HEK293 (cell line): ENCODE results near the gene ARHGEF28.

Source experiments
- CTCF ChIA-PET: fragments of 350-600 bp; formaldehyde crosslinking; extraction: SDS; loops from one replicate; lab custom pipeline; 2021; ENCODE audit warnings: antibody characterized with exemption; lab: Yijun Ruan, JAX
- POLR2A ChIA-PET: fragments of 300-600 bp; formaldehyde crosslinking; extraction: SDS; loops from one replicate; lab custom pipeline; 2020; ENCODE audit warnings: antibody characterized with exemption, inconsistent platforms; lab: Yijun Ruan, JAX
- H3K27ac ChIP-seq: fragments of 200-500 bp; sonication (Bioruptor generic); 2 replicates; pipeline ENCODE4 v1.5.1; 2014; ENCODE audit warnings: low read depth, low read length, control low read depth, inconsistent platforms; ENCODE audit errors: extremely low read depth
- H3K36me3 ChIP-seq, 2 experiments: fragments of 200-500 bp in 1 of 2; sonication (Bioruptor generic) in 1 of 2; 1 replicate in 1 of 2; 2 replicates in 1 of 2; pipeline ENCODE4 v1.5.1; 2014 to 2017; ENCODE audit warnings: inconsistent platforms in 2 of 2, low read length in 2 of 2; ENCODE audit not compliant: control insufficient read depth in 2 of 2, insufficient read depth in 1 of 2
- H3K4me1 ChIP-seq: fragments of 200-500 bp; sonication (Bioruptor generic); 2 replicates; pipeline ENCODE4 v1.5.1; 2014; ENCODE audit warnings: mild to moderate bottlenecking, low read length, inconsistent platforms; ENCODE audit not compliant: control insufficient read depth, insufficient read depth
- H3K4me3 ChIP-seq: 2 replicates; pipeline ENCODE4 v1.5.1; 2011; ENCODE audit warnings: low read depth, mild to moderate bottlenecking, control low read depth, low read length, moderate library complexity
- H3K9me3 ChIP-seq: fragments of 200-500 bp; sonication (Bioruptor generic); 2 replicates; pipeline ENCODE4 v1.5.1; 2014; ENCODE audit warnings: low read depth, low read length, inconsistent platforms; ENCODE audit not compliant: control insufficient read depth, insufficient read depth
- CTCF ChIP-seq: fragments of 450-650 bp; formaldehyde crosslinking; IDR thresholded peaks from 2 replicates; pipeline ENCODE4 v1.5.1; 2016; ENCODE audit warnings: missing biosample characterization, missing genetic modification characterization
- GLI4 ChIP-seq: fragments of 450-650 bp; formaldehyde crosslinking; IDR thresholded peaks from 2 replicates; pipeline ENCODE4 v1.5.1; 2016; ENCODE audit warnings: missing biosample characterization, missing genetic modification characterization
- HOXA7 ChIP-seq: sonication (generic); formaldehyde crosslinking; IDR thresholded peaks from 2 replicates; pipeline ENCODE4 v1.8.1; 2022; ENCODE audit warnings: missing genetic modification reagents, borderline replicate concordance
- OVOL3 ChIP-seq: fragments of 450-650 bp; formaldehyde crosslinking; IDR thresholded peaks from 2 replicates; pipeline ENCODE4 v1.5.1; 2016; ENCODE audit warnings: missing biosample characterization, missing genetic modification characterization
- PRDM10 ChIP-seq: fragments of 450-650 bp; formaldehyde crosslinking; IDR thresholded peaks from 2 replicates; pipeline ENCODE4 v1.5.1; 2016; ENCODE audit warnings: missing biosample characterization, missing genetic modification characterization
- SCRT1 ChIP-seq: fragments of 450-650 bp; formaldehyde crosslinking; IDR thresholded peaks from 2 replicates; pipeline ENCODE4 v1.5.1; 2016; ENCODE audit warnings: missing biosample characterization, missing genetic modification characterization, borderline replicate concordance
- SCRT2 ChIP-seq: fragments of 450-650 bp; formaldehyde crosslinking; IDR thresholded peaks from 2 replicates; pipeline ENCODE4 v1.5.1; 2016; ENCODE audit warnings: missing biosample characterization, missing genetic modification characterization
- ZBTB48 ChIP-seq: fragments of 450-650 bp; formaldehyde crosslinking; IDR thresholded peaks from 2 replicates; pipeline ENCODE4 v1.5.1; 2016; ENCODE audit warnings: missing biosample characterization, missing genetic modification characterization
- ZEB2 ChIP-seq: fragments of 450-650 bp; formaldehyde crosslinking; IDR thresholded peaks from 2 replicates; pipeline ENCODE4 v1.5.1; 2016; ENCODE audit warnings: missing biosample characterization, missing genetic modification characterization
- ZNF211 ChIP-seq: fragments of 450-650 bp; formaldehyde crosslinking; IDR thresholded peaks from 2 replicates; pipeline ENCODE4 v1.5.1; 2016; ENCODE audit warnings: low read depth, missing biosample characterization, missing genetic modification characterization
- ZNF248 ChIP-seq: fragments of 450-650 bp; formaldehyde crosslinking; IDR thresholded peaks from 2 replicates; pipeline ENCODE4 v1.5.1; 2017; ENCODE audit warnings: missing biosample characterization, missing genetic modification characterization
- ZNF398 ChIP-seq: fragments of 450-650 bp; formaldehyde crosslinking; IDR thresholded peaks from 2 replicates; pipeline ENCODE4 v1.5.1; 2017; ENCODE audit warnings: missing biosample characterization, missing genetic modification characterization
- ZNF623 ChIP-seq: fragments of 450-650 bp; formaldehyde crosslinking; IDR thresholded peaks from 2 replicates; pipeline ENCODE4 v1.5.1; 2016; ENCODE audit warnings: missing biosample characterization, missing genetic modification characterization
- ZNF654 ChIP-seq: fragments of 450-650 bp; formaldehyde crosslinking; IDR thresholded peaks from 2 replicates; pipeline ENCODE4 v1.5.1; 2016; ENCODE audit warnings: low read depth, missing biosample characterization, missing genetic modification characterization
- ZNF660 ChIP-seq: fragments of 450-650 bp; IDR thresholded peaks from 2 replicates; pipeline ENCODE4 v1.5.1; 2018; ENCODE audit warnings: missing biosample characterization, mild to moderate bottlenecking, missing genetic modification characterization
- ZNF776 ChIP-seq: fragments of 450-650 bp; formaldehyde crosslinking; IDR thresholded peaks from 2 replicates; pipeline ENCODE4 v1.5.0; 2017; ENCODE audit warnings: missing biosample characterization, missing genetic modification characterization, borderline replicate concordance

ARHGEF28 gene

GRCh38 chr5:73902327-73903051, 276.5 kb downstream of the ARHGEF28 start (continued):
- TF ChIP-seq PRDM10 (tag by site-specific recombination) = 0 out of 2 replicates have a peak, but pooled peaks have one; percentile 32
- peak; percentile 69 for TF ChIP-seq CTCF (tag by site-specific recombination)
- TF ChIP-seq ZNF654 (tag by site-specific recombination) = peak; percentile 90
- peak; percentile 71; the same call in 1 of the 2 replicates for TF ChIP-seq ZNF660 (tag by site-specific recombination)

GRCh38 chr5:73903169-73903568, 277.2 kb downstream of the ARHGEF28 start:
- POLR2A ChIA-PET = no interaction called here
- no peak overlapping the region for H3K27ac ChIP-seq
- H3K36me3 ChIP-seq = peaks cover 0 to 4% of the 10 kb centered on the region in 2 experiments; a peak in 1 of 3 replicates
- TF ChIP-seq ZNF248 (no peak), OVOL3 (tag by site-specific recombination) (no peak), SCRT2 (tag by site-specific recombination) (peak; percentile 79), HOXA7 (CRISPR knock-in tag) (no peak), GLI4 (tag by site-specific recombination) (no peak), ZNF623 (tag by site-specific recombination) (no peak), ZBTB48 (tag by site-specific recombination) (no peak), SCRT1 (tag by site-specific recombination) (peak; percentile 54; the same call in 1 of the 2 replicates), ZEB2 (tag by site-specific recombination) (no peak), ZNF776 (tag by site-specific recombination) (no peak), ZNF398 (tag by site-specific recombination) (no peak), ZNF211 (tag by site-specific recombination) (no peak)
- TF ChIP-seq, all 188 proteins: peak for 2
- CTCF ChIA-PET = interaction anchor here (0.5 to 3.9 kb wide), 19 partner anchors 8 to 1017 kb away, joined by 3 to 30 read pairs (median 6); no protein-coding TSS in a partner anchor
- H3K4me1 ChIP-seq = no peaks in the 10 kb centered on the region
- no peak overlapping the region for H3K4me3 ChIP-seq
- H3K9me3 ChIP-seq = no peaks in the 10 kb centered on the region
